Activated T-cell treated with anti-CD3 and anti-CD28 coated beads, Interleukin-2, amount 50 U/mL, for 72 hours (primary cell): Measurements from ENCODE around the gene C3. TPM values are rescaled to one million over a fixed set of nuclear protein-coding genes. Genes with fewer than 3 reads are reported as not detected.
"Not testable (repeated sequence)": the region's sequence is repeated elsewhere in the genome, so short reads cannot be mapped to it uniquely, and the experiment has no call there.

Source experiments
- ATAC-seq, 2 donors: fragments of 150-1000 bp; cut with Tn5 transposase; replicated peaks in 1 of 2; 2 replicates each; pipeline ENCODE4 v1.10.0; 2021; ENCODE audit warnings: moderate library complexity in 2 of 2, mild to moderate bottlenecking in 1 of 2
- DNase-seq, 2 donors: peaks; one replicate each; pipeline ENCODE4 v3.0.0; 2021 to 2022; ENCODE audit warnings: mixed read lengths in 1 of 2
- H3K27ac Mint-ChIP-seq: one replicate; pipeline ENCODE4 v1.8.0; 2022; ENCODE audit warnings: mild to moderate bottlenecking, moderate library complexity, mixed read lengths
- H3K27me3 Mint-ChIP-seq: one replicate; pipeline ENCODE4 v1.8.0; 2022; ENCODE audit warnings: low read depth, mixed read lengths
- H3K36me3 Mint-ChIP-seq, 2 donors: one replicate each; pipeline ENCODE4 v1.8.0; 2022; ENCODE audit warnings: mixed read lengths in 2 of 2, mild to moderate bottlenecking in 1 of 2; ENCODE audit not compliant: insufficient read depth in 2 of 2
- H3K4me1 Mint-ChIP-seq: one replicate; pipeline ENCODE4 v1.8.0; 2022; ENCODE audit warnings: low read depth, mixed read lengths
- H3K4me3 Mint-ChIP-seq, 2 donors: one replicate each; pipeline ENCODE4 v1.8.0; 2022; ENCODE audit warnings: mild to moderate bottlenecking in 2 of 2, mixed read lengths in 2 of 2, moderate library complexity in 2 of 2
- H3K9me3 Mint-ChIP-seq, 2 donors: one replicate each; pipeline ENCODE4 v1.8.0; 2022; ENCODE audit warnings: mixed read lengths in 2 of 2
- total RNA-seq, 2 donors: library from RNA; stranded (reverse); gene quantifications; one replicate each; pipeline ENCODE4 v1.2.3, GENCODE V29; 2022

The C3 gene
- total RNA-seq, 2 donors from 2014 or later = 1.8 to 2.5 TPM

GRCh38 chr19:6663236-6664201, 56.9 kb downstream of the C3 start:
- H3K27ac Mint-ChIP-seq = no peak overlapping the region
- peaks cover 3 to 4% of the 10 kb centered on the region in 2 donors for H3K9me3 Mint-ChIP-seq
- ATAC-seq (peak; percentile 39 to 59), DNase-seq (peak; percentile 59 to 64)
- H3K27me3 Mint-ChIP-seq = no peaks in the 10 kb centered on the region
- H3K36me3 Mint-ChIP-seq = peaks cover 9 to 35% of the 10 kb centered on the region in 2 donors
- no peak overlapping the region for H3K4me3 Mint-ChIP-seq
- peaks cover 23% of the 10 kb centered on the region for H3K4me1 Mint-ChIP-seq

GRCh38 chr19:6662702-6663101, 57.7 kb downstream of the C3 start:
- ATAC-seq = no peak

GRCh38 chr19:6661509-6662244, 58.8 kb downstream of the C3 start:
- H3K27me3 Mint-ChIP-seq, H3K9me3 Mint-ChIP-seq: not testable (repeated sequence)
- Mint-ChIP-seq H3K4me3 (peak overlapping the region; percentile 65 to 76), H3K4me1 (peaks cover 19% of the 10 kb centered on the region), H3K27ac (peak overlapping the region; percentile 90), H3K36me3 (peaks cover 8 to 32% of the 10 kb centered on the region in 2 donors)
- peak; percentile 73 to 82 for DNase-seq
- peak; percentile 84 to 89 for ATAC-seq

More at GRCh38 chr19:6662702-6663101, 57.7 kb downstream of the C3 start:
- H3K4me1 Mint-ChIP-seq = peaks cover 28% of the 10 kb centered on the region
- DNase-seq = no peak
- no peak overlapping the region for H3K27ac Mint-ChIP-seq
- H3K4me3 Mint-ChIP-seq = no peak overlapping the region
- H3K9me3 Mint-ChIP-seq = peaks cover 3 to 4% of the 10 kb centered on the region in 2 donors
- no peaks in the 10 kb centered on the region for H3K27me3 Mint-ChIP-seq
- H3K36me3 Mint-ChIP-seq = peaks cover 8 to 35% of the 10 kb centered on the region in 2 donors

GRCh38 chr19:6660930-6661329, 59.5 kb downstream of the C3 start:
- Mint-ChIP-seq H3K4me1 (peaks cover 23% of the 10 kb centered on the region), H3K27me3 (no peaks in the 10 kb centered on the region), H3K4me3 (peak overlapping the region; percentile 65 to 76), H3K9me3 (peaks cover 3 to 4% of the 10 kb centered on the region in 2 donors), H3K27ac (peak overlapping the region; percentile 90), H3K36me3 (peaks cover 8 to 29% of the 10 kb centered on the region in 2 donors)
- ATAC-seq = no peak
- no peak for DNase-seq

- ATAC-seq, H3K9me3 Mint-ChIP-seq, H3K27me3 Mint-ChIP-seq, DNase-seq, H3K27ac Mint-ChIP-seq, H3K4me3 Mint-ChIP-seq, H3K36me3 Mint-ChIP-seq: not testable (repeated sequence)
- peaks cover 65% of the 10 kb centered on the region for H3K4me1 Mint-ChIP-seq
These were observed 64.1 kb downstream of the C3 start for GRCh38 chr19:6656390-6656789.

- H3K9me3 Mint-ChIP-seq = no peaks in the 10 kb centered on the region
- no peaks in the 10 kb centered on the region for H3K27me3 Mint-ChIP-seq
- ATAC-seq = peak; percentile 85 to 86
- peak overlapping the region; percentile 85 to 93 for H3K4me3 Mint-ChIP-seq
- H3K4me1 Mint-ChIP-seq = peaks cover 72% of the 10 kb centered on the region
- peaks cover 0 to 7% of the 10 kb centered on the region in 2 donors for H3K36me3 Mint-ChIP-seq
- peak; percentile 71 to 77 for DNase-seq
- H3K27ac Mint-ChIP-seq = peak overlapping the region; percentile 99
These were observed 65.8 kb downstream of the C3 start for GRCh38 chr19:6654347-6655310.

- no peak for DNase-seq
- H3K4me3 Mint-ChIP-seq = peak overlapping the region; percentile 64 to 93
- H3K9me3 Mint-ChIP-seq = no peaks in the 10 kb centered on the region
- H3K27me3 Mint-ChIP-seq = no peaks in the 10 kb centered on the region
- H3K4me1 Mint-ChIP-seq = peaks cover 53% of the 10 kb centered on the region
- peaks cover 0 to 3% of the 10 kb centered on the region in 2 donors for H3K36me3 Mint-ChIP-seq
- H3K27ac Mint-ChIP-seq = peak overlapping the region; percentile 51
- no peak for ATAC-seq
These were observed 67.7 kb downstream of the C3 start for GRCh38 chr19:6652805-6653094.

GRCh38 chr19:6651965-6652804, 68.3 kb downstream of the C3 start:
- DNase-seq = no peak
- Mint-ChIP-seq H3K36me3 (peaks cover 0 to 3% of the 10 kb centered on the region in 2 donors), H3K27me3 (no peaks in the 10 kb centered on the region), H3K4me3 (peak overlapping the region; percentile 64 to 93), H3K4me1 (peaks cover 53% of the 10 kb centered on the region), H3K27ac (peak overlapping the region; percentile 51), H3K9me3 (no peaks in the 10 kb centered on the region)
- ATAC-seq = no peak

GRCh38 chr19:6649185-6649584, 71.3 kb downstream of the C3 start:
- DNase-seq (no peak), ATAC-seq (no peak)
- H3K4me1 Mint-ChIP-seq = peaks cover 35% of the 10 kb centered on the region
- no peak overlapping the region for H3K4me3 Mint-ChIP-seq
- no peak overlapping the region for H3K27ac Mint-ChIP-seq
- H3K9me3 Mint-ChIP-seq = no peaks in the 10 kb centered on the region
- peaks cover 0 to 2% of the 10 kb centered on the region in 2 donors for H3K36me3 Mint-ChIP-seq
- no peaks in the 10 kb centered on the region for H3K27me3 Mint-ChIP-seq

- H3K27ac Mint-ChIP-seq = no peak overlapping the region
- ATAC-seq = no peak
- no peaks in the 10 kb centered on the region for H3K27me3 Mint-ChIP-seq
- no peak for DNase-seq
- peaks cover 25% of the 10 kb centered on the region for H3K4me1 Mint-ChIP-seq
- H3K36me3 Mint-ChIP-seq = peaks cover 0 to 2% of the 10 kb centered on the region in 2 donors
- H3K4me3 Mint-ChIP-seq = no peak overlapping the region
- H3K9me3 Mint-ChIP-seq = no peaks in the 10 kb centered on the region
These were observed 72.2 kb downstream of the C3 start for GRCh38 chr19:6648141-6648715.

- no peak for DNase-seq
- Mint-ChIP-seq H3K4me1 (peaks cover 25% of the 10 kb centered on the region), H3K4me3 (no peak overlapping the region), H3K9me3 (no peaks in the 10 kb centered on the region), H3K27me3 (no peaks in the 10 kb centered on the region), H3K36me3 (no peaks in the 10 kb centered on the region), H3K27ac (no peak overlapping the region)
- no peak for ATAC-seq
These were observed 75.7 kb downstream of the C3 start for GRCh38 chr19:6644796-6645195.
